K562 (cell line): ENCODE results near the gene NOS2. TPM values are rescaled to one million over a fixed set of nuclear protein-coding genes. Genes with fewer than 3 reads are reported as not detected.

Source experiments
- ATAC-seq: fragments of 200-7000 bp; cut with Tn5 transposase; 3 replicates; pipeline ENCODE4 v1.9.1; 2020; ENCODE audit warnings: moderate library complexity
- BruUV-seq: library from RNA; stranded (reverse); fragments of 400-500 nt; replicated peaks from 2 replicates; lab custom pipeline; 2021; lab: Mats Ljungman, UMichigan
- CTCF ChIA-PET: fragments of 300-600 bp; formaldehyde crosslinking; extraction: SDS; loops from one replicate; lab custom pipeline; 2021; ENCODE audit warnings: low intra/inter-chr PET ratio; lab: Yijun Ruan, JAX
- POLR2A ChIA-PET: fragments of 300-600, 350-650 bp; sonication (Branson Sonifier 250); formaldehyde crosslinking; extraction: SDS; loops from one replicate; lab custom pipeline; 2021; ENCODE audit warnings: antibody characterized with exemption, inconsistent platforms; lab: Yijun Ruan, JAX
- DNase-seq, 4 experiments: peaks; one replicate each; pipeline versions ENCODE4 v3.0.0 to v3.0.0-alpha.2; 2011 to 2018; ENCODE audit warnings: low spot score in 3 of 4, mixed read lengths in 3 of 4; ENCODE audit errors: extremely low read depth in 1 of 4
- FAIRE-seq: peaks from 2 replicates; lab custom pipeline; 2011; peaks lifted over from hg19 to GRCh38; lab: Jason Lieb, UNC
- H2AFZ ChIP-seq: 2 replicates; pipeline ENCODE4 v1.6.0; 2011; ENCODE audit warnings: low read depth, low read length, control low read depth, inconsistent platforms
- H3K27ac ChIP-seq: fragments of 200-600 bp; 3 replicates; pipeline ENCODE4 v1.8.0; 2011; ENCODE audit warnings: low read depth, mild to moderate bottlenecking, control low read depth, inconsistent platforms, low read length, moderate library complexity, mixed read lengths; ENCODE audit errors: extremely low read depth
- H3K27me3 ChIP-seq, 2 experiments: fragments of 300-600 bp in 1 of 2; 2 replicates in 1 of 2; 3 replicates in 1 of 2; pipeline versions ENCODE4 v1.6.0 to v1.8.0; 2011; ENCODE audit warnings: inconsistent platforms in 2 of 2, low read length in 2 of 2, mild to moderate bottlenecking in 1 of 2, mixed read lengths in 1 of 2, moderate library complexity in 1 of 2; ENCODE audit not compliant: control insufficient read depth in 2 of 2, insufficient read depth in 2 of 2
- H3K36me3 ChIP-seq: fragments of 300-600 bp; 3 replicates; pipeline ENCODE4 v1.8.0; 2011; ENCODE audit warnings: mild to moderate bottlenecking, low read length, inconsistent platforms; ENCODE audit not compliant: control insufficient read depth, insufficient read depth
- H3K4me1 ChIP-seq, 2 experiments: fragments of 200-600 bp in 1 of 2; replicated peaks in 1 of 2; 2 replicates in 1 of 2; 3 replicates in 1 of 2; pipeline versions ENCODE4 v1.5.1 to v1.8.0; 2011; ENCODE audit warnings: inconsistent platforms in 2 of 2, low read length in 2 of 2, mild to moderate bottlenecking in 1 of 2, mixed read lengths in 1 of 2, moderate library complexity in 1 of 2; ENCODE audit not compliant: control insufficient read depth in 2 of 2, insufficient read depth in 2 of 2
- H3K4me2 ChIP-seq: 2 replicates; pipeline ENCODE4 v1.6.1; 2011; ENCODE audit warnings: low read length, control low read depth, inconsistent platforms, mixed read lengths; ENCODE audit not compliant: insufficient read depth
- H3K4me3 ChIP-seq: fragments of 200-600 bp; sonication (generic), shearing (Covaris generic); 2 replicates; pipeline ENCODE4 v1.5.1; 2016; ENCODE audit warnings: control low read depth, inconsistent platforms
- H3K79me2 ChIP-seq: fragments of 200-600 bp; 3 replicates; pipeline ENCODE4 v1.8.0; 2011; ENCODE audit warnings: low read length, inconsistent platforms; ENCODE audit not compliant: control insufficient read depth, insufficient read depth
- H3K9ac ChIP-seq, 2 experiments: 2 replicates each; pipeline versions ENCODE4 v1.6.0 to v1.6.1; 2011; ENCODE audit warnings: low read depth in 2 of 2, low read length in 2 of 2, control low read depth in 1 of 2, inconsistent platforms in 1 of 2, mild to moderate bottlenecking in 1 of 2, mixed read lengths in 1 of 2; ENCODE audit not compliant: insufficient read depth in 1 of 2
- H3K9me1 ChIP-seq: one replicate; pipeline ENCODE4 v1.6.0; 2011; ENCODE audit warnings: inconsistent platforms, mild to moderate bottlenecking, low read length, moderate library complexity; ENCODE audit not compliant: control insufficient read depth, insufficient read depth
- H3K9me3 ChIP-seq: replicated peaks from 2 replicates; pipeline ENCODE4 v1.5.1; 2011; ENCODE audit warnings: low read depth, low read length, inconsistent platforms; ENCODE audit not compliant: control insufficient read depth, insufficient read depth
- H4K20me1 ChIP-seq: replicated peaks from 2 replicates; pipeline ENCODE4 v1.6.1; 2011; ENCODE audit warnings: low read length, inconsistent platforms, mixed read lengths; ENCODE audit not compliant: control insufficient read depth, insufficient read depth
- CHD4 ChIP-seq: fragments of 200-600 bp; sonication (generic); IDR thresholded peaks from 3 replicates; pipeline ENCODE4 v1.6.1; 2012; ENCODE audit warnings: low read depth, mild to moderate bottlenecking, mixed read lengths, low read length, inconsistent platforms; ENCODE audit not compliant: insufficient read depth, insufficient replicate concordance, poor library complexity, severe bottlenecking
- GTF2F1 ChIP-seq: IDR thresholded peaks from 2 replicates; pipeline ENCODE4 v1.6.1; 2011; ENCODE audit warnings: low read depth, low read length, improper control_type of control experiment
- HBP1 ChIP-seq: fragments of 450-650 bp; formaldehyde crosslinking; IDR thresholded peaks from 2 replicates; pipeline ENCODE4 v1.4.0; 2022; ENCODE audit warnings: missing genetic modification characterization
- PREB ChIP-seq: sonication (generic); formaldehyde crosslinking; IDR thresholded peaks from 2 replicates; pipeline ENCODE4 v1.8.1; 2023; ENCODE audit warnings: mild to moderate bottlenecking, missing genetic modification reagents
- PTRF ChIP-seq: fragments of 450-650 bp; IDR thresholded peaks from 2 replicates; pipeline ENCODE4 v1.6.1; 2016; ENCODE audit warnings: mild to moderate bottlenecking, missing genetic modification characterization, missing compliant biosample characterization
- SMAD1 ChIP-seq: fragments of 150-350 bp; IDR thresholded peaks from 2 replicates; pipeline ENCODE4 v1.6.1; 2014; ENCODE audit warnings: low read length, low read depth; ENCODE audit not compliant: partially characterized antibody
- VEZF1 ChIP-seq: fragments of 200-800 bp; sonication (Bioruptor generic); IDR thresholded peaks from 2 replicates; pipeline ENCODE4 v1.6.1; 2017; ENCODE audit warnings: missing genetic modification characterization, missing compliant biosample characterization
- ZBTB34 ChIP-seq: fragments of 250-450 bp; sonication (Bioruptor Pico); IDR thresholded peaks from 2 replicates; pipeline ENCODE4 v1.8.0; 2021; ENCODE audit warnings: mild to moderate bottlenecking, moderate library complexity
- ZNF143 ChIP-seq: sonication (generic); formaldehyde crosslinking; IDR thresholded peaks from 2 replicates; pipeline ENCODE4 v1.9.0; 2022; ENCODE audit warnings: mild to moderate bottlenecking, missing genetic modification reagents
- WGBS: fragments of 100-300 bp; shearing (Covaris generic); methylation state at CpG from one replicate; pipeline ENCODE4 v1.1.6; 2016; ENCODE audit warnings: low coverage, mixed read lengths; ENCODE audit not compliant: insufficient coverage; ENCODE audit errors: missing lambda C conversion rate; 5-methylcytosine and 5-hydroxymethylcytosine counted together
- in situ Hi-C: fragments of 300-500 bp; cut with MboI; formaldehyde crosslinking; loops from 4 replicates; pipeline ENCODE4 v1.15.0; 2018; ENCODE audit warnings: inconsistent platforms, mixed read lengths
- intact Hi-C: fragments of 100-400 bp; cut with micrococcal nuclease; formaldehyde crosslinking; loops from 2 replicates; pipeline ENCODE4 v1.14.2; 2022
- polyA plus RNA-seq, 8 experiments: library from polyadenylated mRNA; depleted of rRNA in 4 of 8; stranded (reverse) in 5 of 8; unstranded in 3 of 8; fragments of >200 nt; fragmentation: Nextera tagmentation in 2 of 8; fragmentation: Illumina TruSeq in 1 of 8; extraction: Ambion mirVana in 2 of 8; extraction: Trizol in 1 of 8; gene quantifications; 2 replicates each; pipeline versions ENCODE4 v1.2.1 to v1.2.3, GENCODE V29; 2011 to 2014; ENCODE audit warnings: inconsistent platforms in 1 of 8, missing spikeins in 1 of 8
- total RNA-seq, 7 experiments: library from RNA; depleted of rRNA in 6 of 7; stranded (reverse); fragments of >200 nt in 6 of 7; fragmentation: Illumina TruSeq in 2 of 7; extraction: Trizol in 2 of 7; gene quantifications; 2 replicates each; pipeline versions ENCODE4 v1.2.1 to v1.2.3, GENCODE V29; 2011 to 2021; ENCODE audit warnings: low replicate concordance in 1 of 7

The NOS2 gene
- total and polyA plus RNA-seq, 9 of the 15 experiments (the other 6 are each of a cell fraction or from before 2014, with no cell fraction given): not detected

- in situ Hi-C loops: loop anchor here (10.0 kb wide), 2 partner anchors 82 to 512 kb away; no protein-coding TSS in a partner anchor
These were observed 53.4 kb downstream of the NOS2 start for GRCh38 chr17:27746881-27747280.

More at GRCh38 chr17:27746881-27747280, 53.4 kb downstream of the NOS2 start:
- Histone ChIP-seq H3K9me1 (no peaks in the 10 kb centered on the region), H3K4me2 (no peak overlapping the region), H4K20me1 (no peaks in the 10 kb centered on the region), H3K9ac (no peak overlapping the region; a peak in 1 of 4 replicates), H3K79me2 (no peaks in the 10 kb centered on the region), H3K4me3 (no peak overlapping the region), H3K27ac (no peak overlapping the region), H3K27me3 (no peaks in the 10 kb centered on the region; a peak in 1 of 5 replicates), H3K9me3 (no peaks in the 10 kb centered on the region), H3K4me1 (no peaks in the 10 kb centered on the region; a peak in 1 of 5 replicates), H2AFZ (no peak overlapping the region)
- intact Hi-C loops: no loop called here
- no peak for DNase-seq
- POLR2A ChIA-PET: interaction anchor here (0.6 kb wide), 1 partner anchor 478 kb away, joined by 3 read pairs; no protein-coding TSS in a partner anchor
- CTCF ChIA-PET: no interaction called here
- ATAC-seq: no peak
- no TSS peak for BruUV-seq
- WGBS: 7% methylated on average over 4 of the region's 5 CpGs
- TF ChIP-seq SMAD1: no peak
- no peak for TF ChIP-seq CHD4
- no peak for TF ChIP-seq PTRF (tag)
- TF ChIP-seq ZNF143 (CRISPR knock-in tag): no peak
- TF ChIP-seq VEZF1 (CRISPR knock-in tag): no peak
- TF ChIP-seq GTF2F1: no peak
- no peak for TF ChIP-seq ZBTB34 (CRISPR knock-in tag)
- TF ChIP-seq PREB (CRISPR knock-in tag): no peak
- TF ChIP-seq HBP1: no peak
- TF ChIP-seq, all 486 proteins: peak for 0
- H3K36me3 ChIP-seq: no peaks in the 10 kb centered on the region
- FAIRE-seq: no peak
